Chondrocyte (in vitro differentiated cells): ENCODE results near the gene ARPC5. TPM values are rescaled to one million over a fixed set of nuclear protein-coding genes. Genes with fewer than 3 reads are reported as not detected.
"Not testable (repeated sequence)": the region's sequence is repeated elsewhere in the genome, so short reads cannot be mapped to it uniquely, and the experiment has no call there.

Source experiments
- DNase-seq: peaks from one replicate; pipeline ENCODE4 v3.0.0; 2021; ENCODE audit warnings: mixed read lengths, low spot score
- H3K27ac Mint-ChIP-seq: one replicate; pipeline ENCODE4 v1.8.0; 2021; ENCODE audit warnings: mild to moderate bottlenecking, moderate library complexity, mixed read lengths; ENCODE audit not compliant: unreplicated experiment
- H3K27me3 Mint-ChIP-seq: 2 replicates; pipeline ENCODE4 v1.8.0; 2021; ENCODE audit warnings: low read depth, mixed read lengths
- H3K36me3 Mint-ChIP-seq: 2 replicates; pipeline ENCODE4 v1.8.0; 2021; ENCODE audit warnings: low read depth, mixed read lengths
- H3K4me1 Mint-ChIP-seq: 2 replicates; pipeline ENCODE4 v1.8.0; 2021; ENCODE audit warnings: low read depth, mild to moderate bottlenecking, mixed read lengths
- H3K4me3 Mint-ChIP-seq: one replicate; pipeline ENCODE4 v1.8.0; 2021; ENCODE audit warnings: mild to moderate bottlenecking, moderate library complexity, mixed read lengths; ENCODE audit not compliant: unreplicated experiment
- H3K9me3 Mint-ChIP-seq: 2 replicates; pipeline ENCODE4 v1.8.0; 2021; ENCODE audit warnings: low read depth, mixed read lengths
- long read RNA-seq: library from polyadenylated mRNA; stranded (forward); transcript quantifications from one replicate; pipeline ENCODE4 v2.0.0, GENCODE V29; 2021
- total RNA-seq: library from RNA; stranded (reverse); gene quantifications from 3 replicates; pipeline ENCODE4 v1.2.1, GENCODE V29; 2021
- TF ChIP-seq, protein P1 (sequence below): fragments of 200-600 bp; sonication (generic); IDR thresholded peaks from 2 replicates; pipeline ENCODE4 v1.5.0; 2021; ENCODE audit warnings: antibody characterized with exemption, mild to moderate bottlenecking, moderate library complexity

The ARPC5 gene
- 144 to 193 TPM (median 192 TPM) in 3 replicates for total RNA-seq
- long read RNA-seq, full-length matches to known transcripts, result 549 of 556 reads
- long read RNA-seq, partial matches to known transcripts, result 6 of 556 reads
- long read RNA-seq, other reads (novel, unspliced or antisense), result 1 of 556 reads

DNA sequence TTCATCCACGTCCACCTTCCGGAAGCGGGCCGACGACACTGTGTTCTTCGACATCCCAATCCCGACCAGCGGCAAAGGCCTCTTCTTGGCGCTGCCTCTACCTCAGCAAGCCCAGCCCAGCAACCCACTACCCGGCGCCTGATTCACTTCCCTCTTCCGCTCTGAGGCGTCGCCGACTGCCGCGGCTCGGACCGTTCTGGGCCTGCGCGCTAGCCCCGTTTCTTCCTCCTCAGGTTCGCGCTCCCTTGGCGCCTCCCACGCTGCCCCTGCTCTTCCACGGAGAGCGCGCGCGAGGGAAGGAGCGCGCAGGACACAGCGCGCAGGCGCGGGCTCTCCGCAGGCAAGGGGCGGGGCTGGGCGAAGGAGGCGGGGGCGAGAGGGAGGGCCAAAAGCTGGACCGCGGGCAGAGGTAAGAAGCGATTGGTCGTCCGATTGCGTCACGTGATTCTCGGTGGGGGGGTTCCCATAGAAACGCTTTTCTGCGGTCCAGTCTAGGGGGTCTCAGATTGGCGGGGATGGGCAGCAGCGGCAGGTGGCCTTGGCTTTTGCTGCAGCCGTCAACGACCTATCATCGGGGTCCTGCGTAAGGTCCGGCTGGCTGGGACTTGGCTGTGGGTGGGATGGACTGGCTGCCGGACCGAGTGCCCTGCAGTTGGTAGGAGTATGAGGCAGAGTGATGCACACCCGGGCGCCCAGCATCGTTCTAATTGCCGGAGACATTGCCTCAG lies at the start of gene ARPC5:
ARPC5 (minus strand) TSS at position 178 of the 728 bp plus-strand sequence; CDS start at position 54, 124 bp downstream.
- H3K27ac Mint-ChIP-seq, result peak within 1 kb of the TSS; percentile 100
- H3K4me3 Mint-ChIP-seq, result peak within 1 kb of the TSS; percentile 99
- peaks cover 8% of the 10 kb centered on the region for H3K36me3 Mint-ChIP-seq
- H3K27me3 Mint-ChIP-seq, result no peaks in the 10 kb centered on the region
- TF ChIP-seq, protein P1, sequence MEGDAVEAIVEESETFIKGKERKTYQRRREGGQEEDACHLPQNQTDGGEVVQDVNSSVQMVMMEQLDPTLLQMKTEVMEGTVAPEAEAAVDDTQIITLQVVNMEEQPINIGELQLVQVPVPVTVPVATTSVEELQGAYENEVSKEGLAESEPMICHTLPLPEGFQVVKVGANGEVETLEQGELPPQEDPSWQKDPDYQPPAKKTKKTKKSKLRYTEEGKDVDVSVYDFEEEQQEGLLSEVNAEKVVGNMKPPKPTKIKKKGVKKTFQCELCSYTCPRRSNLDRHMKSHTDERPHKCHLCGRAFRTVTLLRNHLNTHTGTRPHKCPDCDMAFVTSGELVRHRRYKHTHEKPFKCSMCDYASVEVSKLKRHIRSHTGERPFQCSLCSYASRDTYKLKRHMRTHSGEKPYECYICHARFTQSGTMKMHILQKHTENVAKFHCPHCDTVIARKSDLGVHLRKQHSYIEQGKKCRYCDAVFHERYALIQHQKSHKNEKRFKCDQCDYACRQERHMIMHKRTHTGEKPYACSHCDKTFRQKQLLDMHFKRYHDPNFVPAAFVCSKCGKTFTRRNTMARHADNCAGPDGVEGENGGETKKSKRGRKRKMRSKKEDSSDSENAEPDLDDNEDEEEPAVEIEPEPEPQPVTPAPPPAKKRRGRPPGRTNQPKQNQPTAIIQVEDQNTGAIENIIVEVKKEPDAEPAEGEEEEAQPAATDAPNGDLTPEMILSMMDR, result no peak
- H3K4me1 Mint-ChIP-seq, result peaks cover 42% of the 10 kb centered on the region
- no peaks in the 10 kb centered on the region for H3K9me3 Mint-ChIP-seq
- peak; percentile 99 for DNase-seq

DNA sequence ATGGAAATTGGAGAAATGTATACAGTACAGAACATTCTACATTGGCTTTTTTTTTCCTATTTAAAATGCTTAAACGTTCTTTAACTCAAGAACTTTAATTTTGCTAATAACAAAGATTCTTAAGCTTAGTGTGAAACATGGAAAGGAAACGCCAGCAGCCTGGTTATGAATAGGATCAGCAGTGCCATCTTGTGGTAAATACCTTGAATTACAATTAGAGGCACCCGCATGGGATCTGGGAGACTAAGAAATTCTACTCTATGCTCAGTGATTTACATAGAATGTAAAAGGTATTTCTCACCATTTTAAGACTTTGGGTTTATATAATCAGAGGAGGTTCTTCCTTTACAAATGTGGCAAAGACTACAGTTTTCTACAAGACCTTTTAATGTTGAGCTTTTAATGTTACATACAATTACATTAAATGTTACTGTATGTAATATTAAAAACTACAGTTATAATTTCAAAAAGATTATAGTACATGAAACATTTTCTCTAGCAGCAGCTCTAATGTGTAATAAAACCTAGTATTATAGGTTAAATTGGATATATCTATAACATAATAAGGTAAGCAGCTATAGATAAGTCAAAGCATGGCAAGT lies 49.6 kb upstream of the ARPC5 start:
- H3K36me3 Mint-ChIP-seq, result peaks cover 2% of the 10 kb centered on the region
- no peaks in the 10 kb centered on the region for H3K4me1 Mint-ChIP-seq
- no peak for DNase-seq
- no peak overlapping the region for H3K4me3 Mint-ChIP-seq
- H3K27ac Mint-ChIP-seq, result no peak overlapping the region
- H3K27me3 Mint-ChIP-seq, result no peaks in the 10 kb centered on the region
- TF ChIP-seq, protein P1, result peak; percentile 88
- peaks cover 4% of the 10 kb centered on the region for H3K9me3 Mint-ChIP-seq

DNA sequence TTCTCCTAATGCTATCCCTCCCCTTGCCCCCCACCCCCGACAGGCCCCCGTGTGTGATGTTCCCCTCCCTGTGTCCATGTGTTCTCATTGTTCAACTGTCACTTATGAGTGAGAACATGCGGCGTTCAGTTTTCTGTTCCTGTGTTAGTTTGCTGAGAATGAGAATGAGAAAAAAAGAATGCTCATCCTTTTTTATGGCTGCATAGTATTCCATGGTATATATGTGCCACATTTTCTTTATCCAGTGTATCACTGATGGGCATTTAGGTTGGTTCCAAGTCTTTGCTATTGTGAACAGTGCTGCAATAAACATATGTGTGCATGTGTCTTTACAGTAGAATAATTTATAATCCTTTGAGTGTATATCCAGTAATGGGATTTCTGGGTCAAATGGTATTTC lies 43.8 kb upstream of the ARPC5 start:
- not testable (repeated sequence) for H3K27ac Mint-ChIP-seq, H3K36me3 Mint-ChIP-seq, H3K27me3 Mint-ChIP-seq, H3K4me1 Mint-ChIP-seq, H3K4me3 Mint-ChIP-seq, H3K9me3 Mint-ChIP-seq, DNase-seq

DNA sequence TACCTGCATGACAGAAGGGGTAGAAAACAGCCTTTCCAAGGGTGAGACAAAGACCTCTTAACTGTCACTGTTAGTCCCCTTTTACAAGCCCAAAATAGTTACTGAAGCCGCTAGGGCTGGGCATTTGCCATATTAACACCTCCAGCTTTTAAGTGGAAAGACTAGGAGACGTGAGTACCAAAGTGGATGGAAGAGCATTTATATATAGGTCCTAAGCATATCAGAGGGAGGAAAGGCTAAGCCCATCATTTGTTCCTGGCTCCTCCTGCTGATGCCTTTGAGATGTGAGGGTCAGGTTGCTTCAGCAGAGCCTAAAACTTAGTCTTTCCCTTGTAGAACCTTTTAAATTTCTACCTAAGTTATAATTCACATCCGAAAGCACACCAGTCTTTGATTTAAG lies 43.2 kb upstream of the ARPC5 start:
- no peak for DNase-seq
- H3K27me3 Mint-ChIP-seq, result no peaks in the 10 kb centered on the region
- peaks cover 8% of the 10 kb centered on the region for H3K4me1 Mint-ChIP-seq
- H3K27ac Mint-ChIP-seq, result no peak overlapping the region
- peaks cover 8% of the 10 kb centered on the region for H3K9me3 Mint-ChIP-seq
- H3K36me3 Mint-ChIP-seq, result peaks cover 2% of the 10 kb centered on the region
- no peak overlapping the region for H3K4me3 Mint-ChIP-seq
- TF ChIP-seq, protein P1, result no peak

- TF ChIP-seq, protein P1, result no peak
- Mint-ChIP-seq H3K36me3 (no peaks in the 10 kb centered on the region), H3K4me3 (no peak overlapping the region)
These were observed 41.1 kb upstream of the ARPC5 start for GRCh38 chr1:183676586-183677189.

More at GRCh38 chr1:183676586-183677189, 41.1 kb upstream of the ARPC5 start:
- peaks cover 12% of the 10 kb centered on the region for H3K4me1 Mint-ChIP-seq
- H3K27ac Mint-ChIP-seq, result no peak overlapping the region
- no peak for DNase-seq
- peaks cover 7% of the 10 kb centered on the region for H3K9me3 Mint-ChIP-seq
- H3K27me3 Mint-ChIP-seq, result no peaks in the 10 kb centered on the region
